Caco-2 (cell line): ENCODE measurements around the gene MEDAG. TPM values are rescaled to one million over a fixed set of nuclear protein-coding genes. Genes with fewer than 3 reads are reported as not detected.

Experiments used
- BruUV-seq: library from RNA; stranded (reverse); fragments of 400-500 nt; replicated peaks from 2 replicates; lab custom pipeline; 2021; lab: Mats Ljungman, UMichigan
- CTCF ChIA-PET: fragments of 300-600 bp; sonication (Branson Sonifier 250); formaldehyde crosslinking; loops from one replicate; lab custom pipeline; 2022; ENCODE audit warnings: antibody characterized with exemption; lab: Charles Lee
- POLR2A ChIA-PET: fragments of 300-600 bp; sonication (Branson Sonifier 250); formaldehyde crosslinking; loops from one replicate; lab custom pipeline; 2022; ENCODE audit warnings: antibody characterized with exemption; lab: Charles Lee
- DNase-seq, 2 experiments: peaks; one replicate each; pipeline versions ENCODE4 v3.0.0 to v3.0.0-alpha.2; 2020 to 2022
- H3K27me3 ChIP-seq: replicated peaks from 2 replicates; pipeline ENCODE4 v1.6.0; 2011; ENCODE audit warnings: low read length; ENCODE audit not compliant: control insufficient read depth, insufficient read depth
- H3K36me3 ChIP-seq: 2 replicates; pipeline ENCODE4 v1.5.1; 2011; ENCODE audit warnings: low read length; ENCODE audit not compliant: control insufficient read depth, insufficient read depth
- H3K4me1 ChIP-seq: fragments of 250-450 bp; sonication (Bioruptor Pico); 2 replicates; pipeline ENCODE4 v1.5.1; 2020; ENCODE audit warnings: mild to moderate bottlenecking
- H3K4me3 ChIP-seq: 2 replicates; pipeline ENCODE4 v1.5.1; 2011; ENCODE audit warnings: low read depth, mild to moderate bottlenecking, control low read depth, low read length
- H3K9me3 ChIP-seq: fragments of 250-450 bp; sonication (Bioruptor Pico); 2 replicates; pipeline ENCODE4 v1.5.1; 2020; ENCODE audit warnings: mild to moderate bottlenecking, moderate library complexity
- H3K27ac Mint-ChIP-seq: one replicate; pipeline ENCODE4 v1.8.0; 2022; ENCODE audit warnings: mixed read lengths; ENCODE audit not compliant: unreplicated experiment
- H3K27me3 Mint-ChIP-seq: one replicate; pipeline ENCODE4 v1.8.0; 2022; ENCODE audit warnings: mixed read lengths; ENCODE audit not compliant: insufficient read depth, unreplicated experiment
- H3K36me3 Mint-ChIP-seq: one replicate; pipeline ENCODE4 v1.8.0; 2022; ENCODE audit warnings: mild to moderate bottlenecking, mixed read lengths; ENCODE audit not compliant: insufficient read depth, unreplicated experiment
- H3K4me1 Mint-ChIP-seq: one replicate; pipeline ENCODE4 v1.8.0; 2022; ENCODE audit warnings: low read depth, mixed read lengths; ENCODE audit not compliant: unreplicated experiment
- H3K4me3 Mint-ChIP-seq: one replicate; pipeline ENCODE4 v1.8.0; 2022; ENCODE audit warnings: mild to moderate bottlenecking, moderate library complexity, mixed read lengths; ENCODE audit not compliant: unreplicated experiment
- H3K9me3 Mint-ChIP-seq: one replicate; pipeline ENCODE4 v1.8.0; 2022; ENCODE audit warnings: mixed read lengths; ENCODE audit not compliant: unreplicated experiment
- intact Hi-C: fragments of 100-400 bp; cut with micrococcal nuclease; formaldehyde crosslinking; loops from one replicate; pipeline ENCODE4 v1.10.0; 2022; ENCODE audit not compliant: unreplicated experiment
- total RNA-seq: library from RNA; stranded (reverse); gene quantifications from 2 replicates; pipeline ENCODE4 v1.2.3, GENCODE V29; 2022
- TF ChIP-seq, protein P1 (sequence below), 2 experiments: fragments of 200-600 bp in 1 of 2; IDR thresholded peaks; 1 replicate in 1 of 2; 2 replicates in 1 of 2; pipeline versions ENCODE4 v1.5.1 to v1.8.0; 2011 to 2022; ENCODE audit warnings: antibody characterized with exemption in 1 of 2, control low read depth in 1 of 2, inconsistent platforms in 1 of 2, low read depth in 1 of 2, low read length in 1 of 2, mild to moderate bottlenecking in 1 of 2, moderate library complexity in 1 of 2; ENCODE audit not compliant: insufficient read depth in 1 of 2, severe bottlenecking in 1 of 2, unreplicated experiment in 1 of 2

The MEDAG gene
- total RNA-seq, 1 experiment from 2014 or later = not detected

DNA sequence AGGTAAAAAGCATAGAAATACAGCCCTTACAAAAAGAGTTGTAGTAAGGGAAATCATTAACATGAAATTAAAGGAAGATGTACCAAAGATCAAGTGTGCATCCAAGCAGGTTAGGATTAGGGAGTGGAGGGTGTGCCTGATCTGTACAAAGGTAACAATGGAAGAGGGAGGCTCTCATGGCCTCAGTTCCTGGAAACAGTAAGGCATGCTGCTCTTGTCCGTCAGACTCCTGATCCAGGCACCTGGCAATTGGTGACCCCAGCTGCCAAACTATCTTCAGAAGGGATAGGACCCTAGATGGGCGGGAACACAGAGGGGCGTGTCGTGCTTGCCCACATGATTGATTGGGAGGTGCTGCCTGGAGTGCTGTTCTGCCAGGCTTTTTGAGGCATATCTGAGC, 30.9 kb downstream of the MEDAG start:
- Histone ChIP-seq H3K36me3 (no peaks in the 10 kb centered on the region), H3K4me3 (no peak overlapping the region), H3K9me3 (0 out of 2 replicates have a peak, but pooled peaks cover 5% of the 10 kb centered on the region), H3K27me3 (no peaks in the 10 kb centered on the region), H3K4me1 (no peaks in the 10 kb centered on the region)
- H3K27me3 Mint-ChIP-seq = no peaks in the 10 kb centered on the region
- DNase-seq = no peak
- no peaks in the 10 kb centered on the region for H3K9me3 Mint-ChIP-seq
- POLR2A ChIA-PET = no interaction called here
- H3K4me3 Mint-ChIP-seq = no peak overlapping the region
- intact Hi-C loops = no loop called here
- H3K27ac Mint-ChIP-seq = no peak overlapping the region
- H3K4me1 Mint-ChIP-seq = no peaks in the 10 kb centered on the region
- no peaks in the 10 kb centered on the region for H3K36me3 Mint-ChIP-seq
- BruUV-seq = no TSS peak
- TF ChIP-seq, protein P1, sequence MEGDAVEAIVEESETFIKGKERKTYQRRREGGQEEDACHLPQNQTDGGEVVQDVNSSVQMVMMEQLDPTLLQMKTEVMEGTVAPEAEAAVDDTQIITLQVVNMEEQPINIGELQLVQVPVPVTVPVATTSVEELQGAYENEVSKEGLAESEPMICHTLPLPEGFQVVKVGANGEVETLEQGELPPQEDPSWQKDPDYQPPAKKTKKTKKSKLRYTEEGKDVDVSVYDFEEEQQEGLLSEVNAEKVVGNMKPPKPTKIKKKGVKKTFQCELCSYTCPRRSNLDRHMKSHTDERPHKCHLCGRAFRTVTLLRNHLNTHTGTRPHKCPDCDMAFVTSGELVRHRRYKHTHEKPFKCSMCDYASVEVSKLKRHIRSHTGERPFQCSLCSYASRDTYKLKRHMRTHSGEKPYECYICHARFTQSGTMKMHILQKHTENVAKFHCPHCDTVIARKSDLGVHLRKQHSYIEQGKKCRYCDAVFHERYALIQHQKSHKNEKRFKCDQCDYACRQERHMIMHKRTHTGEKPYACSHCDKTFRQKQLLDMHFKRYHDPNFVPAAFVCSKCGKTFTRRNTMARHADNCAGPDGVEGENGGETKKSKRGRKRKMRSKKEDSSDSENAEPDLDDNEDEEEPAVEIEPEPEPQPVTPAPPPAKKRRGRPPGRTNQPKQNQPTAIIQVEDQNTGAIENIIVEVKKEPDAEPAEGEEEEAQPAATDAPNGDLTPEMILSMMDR (IDR thresholded peaks at IDR 0.05; ENCODE audit: insufficient read depth in 1 of 2, low read depth in 1 of 2, low read length in 1 of 2, severe bottlenecking in 1 of 2, unreplicated experiment in 1 of 2) = no peak
- CTCF ChIA-PET = no interaction called here

DNA sequence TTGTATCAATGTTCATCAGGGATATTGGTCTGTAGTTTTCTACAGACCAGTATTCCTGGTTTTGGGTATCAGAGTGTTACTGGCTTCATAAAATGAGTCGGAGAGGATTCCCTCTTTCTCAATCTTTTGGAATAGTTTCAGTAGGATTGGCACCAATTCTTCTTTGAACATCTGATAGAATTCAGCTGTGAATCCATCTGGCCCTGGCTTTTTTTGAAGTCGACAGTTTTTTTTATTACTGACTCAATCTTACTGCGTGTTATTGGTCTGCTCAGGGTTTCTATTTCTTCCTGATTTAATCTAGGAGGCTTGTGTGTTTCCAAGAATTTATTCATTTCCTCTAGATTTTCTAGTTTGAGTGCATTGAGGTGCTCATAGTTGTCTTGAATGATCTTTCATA, 37.8 kb downstream of the MEDAG start:
- Histone ChIP-seq H3K36me3 (no peaks in the 10 kb centered on the region), H3K4me1 (no peaks in the 10 kb centered on the region), H3K9me3 (no peaks in the 10 kb centered on the region), H3K4me3 (no peak overlapping the region), H3K27me3 (no peaks in the 10 kb centered on the region)
- TF ChIP-seq, protein P1 (IDR thresholded peaks at IDR 0.05; ENCODE audit: insufficient read depth in 1 of 2, low read depth in 1 of 2, low read length in 1 of 2, severe bottlenecking in 1 of 2, unreplicated experiment in 1 of 2) = no peak
- intact Hi-C loops = no loop called here
- CTCF ChIA-PET = no interaction called here
- Mint-ChIP-seq H3K4me3 (no peak overlapping the region), H3K27ac (no peak overlapping the region), H3K9me3 (no peaks in the 10 kb centered on the region), H3K4me1 (no peaks in the 10 kb centered on the region), H3K36me3 (no peaks in the 10 kb centered on the region), H3K27me3 (no peaks in the 10 kb centered on the region)
- no TSS peak for BruUV-seq
- POLR2A ChIA-PET = no interaction called here
- no peak for DNase-seq

DNA sequence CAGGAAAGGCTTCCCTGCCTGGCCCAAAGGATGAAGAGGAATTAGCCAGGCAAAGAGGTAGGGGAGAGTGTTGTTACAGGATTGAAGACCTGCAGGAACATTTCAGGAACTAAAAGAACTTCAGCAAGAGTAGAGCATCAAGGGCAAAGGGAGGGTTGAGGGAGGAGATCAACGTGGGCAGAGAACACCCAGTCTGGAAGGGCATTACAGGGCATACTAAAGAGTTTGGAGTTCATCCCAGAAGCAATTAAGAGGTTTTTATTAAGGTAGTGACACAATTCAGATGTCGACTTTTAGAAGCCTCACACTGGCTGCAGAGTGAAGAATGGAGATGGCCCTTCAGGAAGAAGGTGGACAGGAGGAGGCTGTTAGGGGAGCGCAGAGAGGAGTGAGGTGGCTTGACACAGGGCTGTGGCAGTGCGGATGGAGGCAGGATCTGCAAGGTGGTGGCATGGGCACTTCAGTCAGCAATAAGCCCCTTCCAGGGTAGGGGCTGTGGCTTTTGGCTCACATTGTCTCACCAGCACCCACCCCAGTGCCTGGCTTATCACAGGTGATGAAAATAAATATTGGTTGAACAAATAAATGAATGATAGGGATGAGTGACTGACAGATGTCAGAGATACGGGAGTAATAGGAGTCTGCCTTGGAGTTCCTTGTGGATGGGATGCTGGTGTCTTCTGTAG, 51.3 kb downstream of the MEDAG start:
- H3K4me3 ChIP-seq = no peak overlapping the region
- intact Hi-C loops = no loop called here
- no peaks in the 10 kb centered on the region for H3K27me3 ChIP-seq
- Mint-ChIP-seq H3K27ac (no peak overlapping the region), H3K27me3 (peaks cover 14% of the 10 kb centered on the region), H3K4me1 (no peaks in the 10 kb centered on the region), H3K9me3 (peaks cover 8% of the 10 kb centered on the region), H3K36me3 (no peaks in the 10 kb centered on the region), H3K4me3 (no peak overlapping the region)
- H3K9me3 ChIP-seq = peaks cover 16% of the 10 kb centered on the region; the same call in 1 of the 2 replicates
- ChIA-PET CTCF (no interaction called here), POLR2A (no interaction called here)
- H3K4me1 ChIP-seq = no peaks in the 10 kb centered on the region
- BruUV-seq = no TSS peak
- no peaks in the 10 kb centered on the region for H3K36me3 ChIP-seq
- TF ChIP-seq, protein P1 (IDR thresholded peaks at IDR 0.05; ENCODE audit: insufficient read depth in 1 of 2, low read depth in 1 of 2, low read length in 1 of 2, severe bottlenecking in 1 of 2, unreplicated experiment in 1 of 2) = no peak
- DNase-seq = no peak
